HepG2 (cell line): Measurements from ENCODE around the gene LUZP1. TPM values are rescaled to one million over a fixed set of nuclear protein-coding genes. Genes with fewer than 3 reads are reported as not detected.

Experiments used
- ATAC-seq: fragments of 200-7000 bp; cut with Tn5 transposase; 3 replicates; pipeline ENCODE4 v1.9.1; 2020; ENCODE audit warnings: mild to moderate bottlenecking, moderate library complexity
- BruUV-seq: library from RNA; stranded (reverse); fragments of 400-500 nt; replicated peaks from 2 replicates; lab custom pipeline; 2021; lab: Mats Ljungman, UMichigan
- CTCF ChIA-PET: fragments of 300-600 bp; formaldehyde crosslinking; extraction: SDS; loops from one replicate; lab custom pipeline; 2021; ENCODE audit warnings: low total read pairs, inconsistent platforms, low intra/inter-chr PET ratio; lab: Yijun Ruan, JAX
- POLR2A ChIA-PET: fragments of 350-600 bp; sonication (Branson Sonifier 250); formaldehyde crosslinking; loops from one replicate; lab custom pipeline; 2020; ENCODE audit warnings: antibody characterized with exemption, inconsistent platforms; lab: Yijun Ruan, JAX
- DNase-seq: peaks from one replicate; pipeline ENCODE4 v3.0.0-alpha.2; 2015; ENCODE audit warnings: low spot score
- FAIRE-seq: peaks from 3 replicates; lab custom pipeline; 2011; peaks lifted over from hg19 to GRCh38; lab: Jason Lieb, UNC
- H2AFZ ChIP-seq: one replicate; pipeline ENCODE4 v1.6.1; 2011; ENCODE audit warnings: low read length, inconsistent platforms
- H3K27ac ChIP-seq: fragments of 300-600 bp; 3 replicates; pipeline ENCODE4 v1.8.0; 2011; ENCODE audit warnings: mixed run types, mild to moderate bottlenecking, mixed read lengths, low read length, inconsistent platforms; ENCODE audit not compliant: insufficient read depth; ENCODE audit errors: extremely low read length
- H3K27me3 ChIP-seq, 2 experiments: fragments of 200-600 bp in 1 of 2; 2 replicates in 1 of 2; 3 replicates in 1 of 2; pipeline versions ENCODE4 v1.6.0 to v1.8.0; 2011; ENCODE audit warnings: low read length in 2 of 2, mild to moderate bottlenecking in 2 of 2, moderate library complexity in 2 of 2, inconsistent platforms in 1 of 2; ENCODE audit not compliant: insufficient read depth in 2 of 2, control insufficient read depth in 1 of 2
- H3K36me3 ChIP-seq, 2 experiments: fragments of 200-600 bp in 1 of 2; replicated peaks in 1 of 2; 2 replicates in 1 of 2; 3 replicates in 1 of 2; pipeline versions ENCODE4 v1.5.1 to v1.8.0; 2011; ENCODE audit warnings: low read length in 2 of 2, inconsistent platforms in 1 of 2; ENCODE audit not compliant: insufficient read depth in 2 of 2, control insufficient read depth in 1 of 2
- H3K4me1 ChIP-seq: 2 replicates; pipeline ENCODE4 v1.5.1; 2012; ENCODE audit warnings: low read length, inconsistent platforms; ENCODE audit not compliant: insufficient read depth
- H3K4me2 ChIP-seq: 2 replicates; pipeline ENCODE4 v1.6.0; 2011; ENCODE audit warnings: low read depth, low read length, inconsistent platforms
- H3K4me3 ChIP-seq, 3 experiments: fragments of 200-600 bp in 1 of 3; sonication (generic), shearing (Covaris generic) in 1 of 3; replicated peaks in 1 of 3; 2 replicates each; pipeline ENCODE4 v1.5.1; 2011 to 2016; ENCODE audit warnings: low read length in 3 of 3, inconsistent platforms in 2 of 3, low read depth in 2 of 3, mild to moderate bottlenecking in 2 of 3, control low read depth in 1 of 3, mixed read lengths in 1 of 3; ENCODE audit not compliant: insufficient read depth in 1 of 3
- H3K79me2 ChIP-seq: one replicate; pipeline ENCODE4 v1.6.1; 2011; ENCODE audit warnings: low read length, inconsistent platforms; ENCODE audit not compliant: insufficient read depth
- H3K9ac ChIP-seq: 2 replicates; pipeline ENCODE4 v1.6.0; 2011; ENCODE audit warnings: mild to moderate bottlenecking, low read depth, low read length, inconsistent platforms; ENCODE audit not compliant: insufficient read depth
- H3K9me3 ChIP-seq: 2 replicates; pipeline ENCODE4 v1.5.1; 2012; ENCODE audit warnings: mild to moderate bottlenecking, low read length
- H4K20me1 ChIP-seq: 2 replicates; pipeline ENCODE4 v1.6.0; 2011; ENCODE audit warnings: inconsistent platforms, mild to moderate bottlenecking, low read length, moderate library complexity; ENCODE audit not compliant: insufficient read depth
- E2F2 ChIP-seq: sonication (generic); formaldehyde crosslinking; IDR thresholded peaks from 2 replicates; pipeline ENCODE4 v1.4.0; 2020; ENCODE audit warnings: missing genetic modification reagents, borderline replicate concordance
- HNRNPK ChIP-seq: fragments of 200-400 bp; formaldehyde crosslinking; IDR thresholded peaks from 2 replicates; pipeline ENCODE4 v1.6.1; 2018; ENCODE audit warnings: low read length, low read depth, moderate library complexity, mild to moderate bottlenecking; ENCODE audit not compliant: poor library complexity, severe bottlenecking
- HOXA3 ChIP-seq: sonication (generic); formaldehyde crosslinking; IDR thresholded peaks from 2 replicates; pipeline ENCODE4 v1.5.0; 2020; ENCODE audit warnings: missing genetic modification reagents
- ISL2 ChIP-seq: sonication (generic); formaldehyde crosslinking; IDR thresholded peaks from 2 replicates; pipeline ENCODE4 v1.5.0; 2020; ENCODE audit warnings: missing genetic modification reagents
- KLF11 ChIP-seq: IDR thresholded peaks from 2 replicates; pipeline ENCODE4 v1.6.1; 2016; ENCODE audit warnings: missing compliant biosample characterization
- LCORL ChIP-seq, 2 experiments: fragments of 450-650 bp in 1 of 2; sonication (generic) in 1 of 2; formaldehyde crosslinking in 1 of 2; IDR thresholded peaks; 2 replicates each; pipeline versions ENCODE4 v1.5.0 to v1.6.1; 2017 to 2020; ENCODE audit warnings: antibody characterized with exemption in 1 of 2, missing genetic modification reagents in 1 of 2
- NR0B2 ChIP-seq: sonication (generic); formaldehyde crosslinking; IDR thresholded peaks from 2 replicates; pipeline ENCODE4 v1.4.0; 2020; ENCODE audit warnings: mild to moderate bottlenecking, missing genetic modification reagents
- POLR2A ChIP-seq, 2 experiments: IDR thresholded peaks; 2 replicates each; pipeline ENCODE4 v1.6.1; 2011; ENCODE audit warnings: low read depth in 2 of 2, low read length in 2 of 2, mild to moderate bottlenecking in 1 of 2, moderate library complexity in 1 of 2; ENCODE audit not compliant: insufficient read depth in 1 of 2
- RFX1 ChIP-seq: fragments of 450-650 bp; IDR thresholded peaks from 2 replicates; pipeline ENCODE4 v1.6.1; 2017
- U2AF2 ChIP-seq: fragments of 200-400 bp; formaldehyde crosslinking; IDR thresholded peaks from 2 replicates; pipeline ENCODE4 v1.6.1; 2017; ENCODE audit warnings: low read depth, mild to moderate bottlenecking, low read length
- ZBTB38 ChIP-seq: sonication (generic); formaldehyde crosslinking; IDR thresholded peaks from 2 replicates; pipeline ENCODE4 v1.5.1; 2020; ENCODE audit warnings: mild to moderate bottlenecking, missing genetic modification reagents
- ZFY ChIP-seq: sonication (generic); formaldehyde crosslinking; IDR thresholded peaks from 2 replicates; pipeline ENCODE4 v1.4.0; 2020; ENCODE audit warnings: missing genetic modification reagents
- ZNF17 ChIP-seq: sonication (generic); formaldehyde crosslinking; IDR thresholded peaks from 2 replicates; pipeline ENCODE4 v1.5.0; 2020; ENCODE audit warnings: mild to moderate bottlenecking, missing genetic modification reagents
- WGBS: methylation state at CpG from one replicate; pipeline ENCODE4 v1.1.6; 2017; ENCODE audit warnings: low lambda C conversion rate; 5-methylcytosine and 5-hydroxymethylcytosine counted together
- in situ Hi-C: cut with HindIII; loops from 2 replicates; pipeline ENCODE4 v1.10.0; 2017; ENCODE audit warnings: low pct_unique_long_range_greater_than_20kb; ENCODE audit not compliant: extremely low pct_ligation_motif_present
- intact Hi-C: fragments of 100-400 bp; cut with micrococcal nuclease; formaldehyde crosslinking; loops from one replicate; pipeline ENCODE4 v1.10.0; 2022; ENCODE audit not compliant: unreplicated experiment
- polyA plus RNA-seq, 8 experiments: library from polyadenylated mRNA; depleted of rRNA in 3 of 8; stranded (reverse) in 7 of 8; unstranded in 1 of 8; fragments of >200 nt; fragmentation: Illumina TruSeq in 4 of 8; extraction: Trizol in 4 of 8; gene quantifications; 2 replicates each; pipeline versions ENCODE4 v1.2.1 to v1.2.3, GENCODE V29; 2011 to 2016; ENCODE audit warnings: low read depth in 4 of 8, missing spikeins in 1 of 8, mixed read lengths in 1 of 8; ENCODE audit not compliant: insufficient read depth in 1 of 8
- total RNA-seq, 5 experiments: library from RNA; depleted of rRNA; stranded (reverse); fragments of >200 nt; fragmentation: Illumina TruSeq; extraction: Trizol; gene quantifications; 2 replicates each; pipeline ENCODE4 v1.2.3, GENCODE V29; 2016; ENCODE audit warnings: low read depth in 1 of 5

LUZP1 gene
- total and polyA plus RNA-seq, 2 of the 13 experiments (the other 11 are each of a cell fraction or from before 2014, with no cell fraction given), result 6.9 to 12.7 TPM

GRCh38 chr1:23169195-23169575, 529 bp upstream of the LUZP1 start (continued):
- TF ChIP-seq U2AF2, result no peak
- no peak for TF ChIP-seq ISL2 (CRISPR knock-in tag)
- no peak for TF ChIP-seq LCORL (IDR thresholded peaks at IDR 0.05)
- no peak for TF ChIP-seq LCORL (CRISPR knock-in tag; IDR thresholded peaks at IDR 0.05)
- TF ChIP-seq ZNF17 (CRISPR knock-in tag), result no peak
- TF ChIP-seq KLF11 (CRISPR knock-in tag), result no peak
- TF ChIP-seq ZBTB38 (CRISPR knock-in tag), result no peak

GRCh38 chr1:23168079-23168444, 594 bp downstream of the LUZP1 start:
- ChIA-PET POLR2A (interaction anchor here (0.5 to 2.1 kb wide), 5 partner anchors 10 to 363 kb away, joined by 3 to 5 read pairs (median 3); partner anchors contain the start of gene E2F2), CTCF (no interaction called here)
- H3K9me3 ChIP-seq, result no peaks in the 10 kb centered on the region
- no peak for DNase-seq
- WGBS, result 1% methylated on average over 10 of the region's 49 CpGs
- H3K36me3 ChIP-seq, result no peaks in the 10 kb centered on the region
- peak overlapping the region; percentile 95 to 100 (median 96) for H3K4me3 ChIP-seq
- intact Hi-C loops (no loop called here), in situ Hi-C loops (no loop called here)
- H3K27me3 ChIP-seq, result no peaks in the 10 kb centered on the region; a peak in 1 of 5 replicates
- peak overlapping the region; percentile 86 for H3K27ac ChIP-seq
- no peak for FAIRE-seq
- peaks cover 11% of the 10 kb centered on the region for H4K20me1 ChIP-seq
- no peak for ATAC-seq
- H3K79me2 ChIP-seq, result peaks cover 44% of the 10 kb centered on the region
- TF ChIP-seq RFX1, result no peak
- 0 out of 2 replicates have a peak, but pooled peaks have one; percentile 0 for TF ChIP-seq HOXA3 (CRISPR knock-in tag)
- no peak for TF ChIP-seq NR0B2 (CRISPR knock-in tag)
- TF ChIP-seq HNRNPK, result peak; percentile 29
- TF ChIP-seq POLR2A (IDR thresholded peaks at IDR 0.05; ENCODE audit: insufficient read depth in 1 of 2, low read depth in 2 of 2, low read length in 2 of 2), result 0 out of 4 replicates have a peak, but pooled peaks of 1 of the 2 experiments have one; percentile 20
- no peak for TF ChIP-seq E2F2 (CRISPR knock-in tag)
- peak; percentile 7; the same call in 1 of the 2 replicates for TF ChIP-seq ZFY
- H2AFZ ChIP-seq, result no peak overlapping the region
- peak overlapping the region; percentile 85 for H3K9ac ChIP-seq
- no TSS peak for BruUV-seq
- peak overlapping the region; percentile 57 for H3K4me2 ChIP-seq
- peaks cover 54% of the 10 kb centered on the region for H3K4me1 ChIP-seq
